Gastroesophageal sphincter (tissue), 4 donors: ENCODE data around the gene PRKACA. TPM values are rescaled to one million over a fixed set of nuclear protein-coding genes. Genes with fewer than 3 reads are reported as not detected.

ENCODE experiments used
- ATAC-seq: fragments of 150-250 bp; one replicate; pipeline ENCODE4 v1.9.1; 2016; ENCODE audit warnings: mild to moderate bottlenecking, moderate library complexity
- H3K27ac ChIP-seq, 4 donors: fragments of 200-600 bp; sonication (generic) in 3 of 4; 1 replicate in 3 of 4; 2 replicates in 1 of 4; pipeline ENCODE4 v1.5.1; 2016 to 2019
- H3K27me3 ChIP-seq: fragments of 200-600 bp; sonication (generic); one replicate; pipeline ENCODE4 v1.5.1; 2019
- H3K36me3 ChIP-seq, 2 donors: fragments of 200-600 bp; sonication (generic); one replicate each; pipeline ENCODE4 v1.5.1; 2019; ENCODE audit warnings: control low read depth in 1 of 2
- H3K4me1 ChIP-seq, 3 donors: fragments of 200-600 bp; sonication (generic); 1 replicate in 2 of 3; 2 replicates in 1 of 3; pipeline ENCODE4 v1.5.1; 2016 to 2019; ENCODE audit warnings: control low read depth in 2 of 3
- H3K4me3 ChIP-seq, 2 donors: fragments of 200-600 bp; sonication (generic); one replicate each; pipeline ENCODE4 v1.5.1; 2019; ENCODE audit warnings: mild to moderate bottlenecking in 1 of 2, moderate library complexity in 1 of 2
- H3K9me3 ChIP-seq, 3 donors: fragments of 200-600 bp; sonication (generic); one replicate each; pipeline ENCODE4 v1.5.1; 2017 to 2019; ENCODE audit warnings: control low read depth in 2 of 3
- EP300 ChIP-seq: sonication (generic); formaldehyde crosslinking; IDR thresholded peaks from one replicate; pipeline ENCODE4 v1.6.1; 2017; ENCODE audit warnings: antibody characterized with exemption, mild to moderate bottlenecking
- POLR2A ChIP-seq, 2 donors: fragments of 450-650 bp; IDR thresholded peaks; one replicate each; pipeline ENCODE4 v1.6.1; 2017; ENCODE audit warnings: antibody characterized with exemption in 2 of 2, mild to moderate bottlenecking in 2 of 2, moderate library complexity in 1 of 2
- POLR2AphosphoS5 ChIP-seq: sonication (generic); formaldehyde crosslinking; IDR thresholded peaks from one replicate; pipeline ENCODE4 v1.6.1; 2017; ENCODE audit warnings: antibody characterized with exemption
- WGBS, 2 donors: methylation state at CpG; one replicate each; pipeline ENCODE4 v1.1.5; 2018; ENCODE audit warnings: low coverage in 1 of 2; 5-methylcytosine and 5-hydroxymethylcytosine counted together
- total RNA-seq, 4 donors: library from RNA; depleted of rRNA; stranded (reverse); fragments of >200 nt; gene quantifications; one replicate each; pipeline ENCODE4 v1.1.0, GENCODE V29; 2016
- TF ChIP-seq, protein P1 (sequence below), 4 experiments: fragments of 200-600 bp in 2 of 4; fragments of 450-650 bp in 2 of 4; sonication (generic) in 1 of 4; IDR thresholded peaks; one replicate each; pipeline ENCODE4 v1.5.1; 2017 to 2019; ENCODE audit warnings: antibody characterized with exemption in 4 of 4, mild to moderate bottlenecking in 2 of 4, moderate library complexity in 2 of 4

PRKACA gene
- total RNA-seq, 4 donors from 2014 or later, result 62.3 to 138 (median 76.6) TPM

GRCh38 chr19:14162871-14163297, 45.3 kb upstream of the PRKACA start:
- TF ChIP-seq EP300, result no peak
- no peak for TF ChIP-seq POLR2A (IDR thresholded peaks at IDR 0.05)
- TF ChIP-seq, protein P1, sequence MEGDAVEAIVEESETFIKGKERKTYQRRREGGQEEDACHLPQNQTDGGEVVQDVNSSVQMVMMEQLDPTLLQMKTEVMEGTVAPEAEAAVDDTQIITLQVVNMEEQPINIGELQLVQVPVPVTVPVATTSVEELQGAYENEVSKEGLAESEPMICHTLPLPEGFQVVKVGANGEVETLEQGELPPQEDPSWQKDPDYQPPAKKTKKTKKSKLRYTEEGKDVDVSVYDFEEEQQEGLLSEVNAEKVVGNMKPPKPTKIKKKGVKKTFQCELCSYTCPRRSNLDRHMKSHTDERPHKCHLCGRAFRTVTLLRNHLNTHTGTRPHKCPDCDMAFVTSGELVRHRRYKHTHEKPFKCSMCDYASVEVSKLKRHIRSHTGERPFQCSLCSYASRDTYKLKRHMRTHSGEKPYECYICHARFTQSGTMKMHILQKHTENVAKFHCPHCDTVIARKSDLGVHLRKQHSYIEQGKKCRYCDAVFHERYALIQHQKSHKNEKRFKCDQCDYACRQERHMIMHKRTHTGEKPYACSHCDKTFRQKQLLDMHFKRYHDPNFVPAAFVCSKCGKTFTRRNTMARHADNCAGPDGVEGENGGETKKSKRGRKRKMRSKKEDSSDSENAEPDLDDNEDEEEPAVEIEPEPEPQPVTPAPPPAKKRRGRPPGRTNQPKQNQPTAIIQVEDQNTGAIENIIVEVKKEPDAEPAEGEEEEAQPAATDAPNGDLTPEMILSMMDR (IDR thresholded peaks at IDR 0.05), result no peak
- TF ChIP-seq POLR2AphosphoS5, result no peak
- Histone ChIP-seq H3K27ac (no peak overlapping the region), H3K27me3 (no peaks in the 10 kb centered on the region), H3K4me1 (peaks cover 0 to 21% (median 14%) of the 10 kb centered on the region in 3 donors), H3K9me3 (no peaks in the 10 kb centered on the region), H3K36me3 (peaks cover 0 to 55% of the 10 kb centered on the region in 2 donors), H3K4me3 (no peak overlapping the region)
- ATAC-seq, result no peak
- 79 to 96% methylated on average over 3 to 24 of the region's 38 CpGs for WGBS, 2 donors

GRCh38 chr19:14161305-14161704, 43.7 kb upstream of the PRKACA start:
- H3K27ac ChIP-seq, result no peak overlapping the region
- no peak overlapping the region for H3K4me3 ChIP-seq
- peaks cover 0 to 6% (median 0%) of the 10 kb centered on the region in 3 donors for H3K4me1 ChIP-seq
- WGBS, 2 donors, result no CpG with 5 or more reads among the region's 19 CpGs
- no peaks in the 10 kb centered on the region for H3K27me3 ChIP-seq
- H3K9me3 ChIP-seq, result no peaks in the 10 kb centered on the region
- no peak for TF ChIP-seq POLR2A (IDR thresholded peaks at IDR 0.05)
- TF ChIP-seq, protein P1 (IDR thresholded peaks at IDR 0.05), result no peak
- no peak for TF ChIP-seq EP300
- no peak for TF ChIP-seq POLR2AphosphoS5
- peaks cover 0 to 71% of the 10 kb centered on the region in 2 donors for H3K36me3 ChIP-seq
- no peak for ATAC-seq

GRCh38 chr19:14160017-14160703, 42.6 kb upstream of the PRKACA start:
- Histone ChIP-seq H3K36me3 (peaks cover 0 to 82% of the 10 kb centered on the region in 2 donors), H3K4me3 (no peak overlapping the region), H3K27me3 (no peaks in the 10 kb centered on the region), H3K27ac (no peak overlapping the region), H3K9me3 (no peaks in the 10 kb centered on the region), H3K4me1 (no peaks in the 10 kb centered on the region)
- ATAC-seq, result no peak
- WGBS, 2 donors, result 50 to 81% methylated on average over 1 to 12 of the region's 25 CpGs
- TF ChIP-seq POLR2A (IDR thresholded peaks at IDR 0.05), result no peak
- no peak for TF ChIP-seq POLR2AphosphoS5
- TF ChIP-seq, protein P1 (IDR thresholded peaks at IDR 0.05), result no peak
- TF ChIP-seq EP300, result no peak

DNA sequence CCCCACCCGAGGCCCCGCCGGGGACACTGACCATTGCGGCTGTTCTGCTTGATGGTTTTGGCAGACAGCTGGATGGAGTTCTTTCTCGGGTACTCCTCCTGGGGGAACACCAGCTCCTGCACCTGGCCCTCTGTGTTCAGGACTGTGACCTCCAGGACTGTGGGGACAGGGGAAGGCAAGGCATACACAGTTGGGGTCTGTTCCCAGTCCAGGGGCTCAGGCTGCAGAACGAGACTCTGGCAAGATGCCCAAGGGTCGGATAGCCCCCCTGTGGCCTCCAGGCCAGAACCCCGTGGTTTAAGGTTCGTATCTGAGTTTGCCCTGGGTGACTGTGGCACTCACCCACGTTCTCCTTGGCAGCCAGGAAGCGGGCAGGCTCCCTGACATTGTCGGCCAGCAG, 41.5 kb upstream of the PRKACA start:
- TF ChIP-seq POLR2AphosphoS5 (no peak), EP300 (no peak), POLR2A (IDR thresholded peaks at IDR 0.05) (no peak)
- TF ChIP-seq, protein P1 (IDR thresholded peaks at IDR 0.05), result no peak
- Histone ChIP-seq H3K36me3 (peaks cover 0 to 93% of the 10 kb centered on the region in 2 donors), H3K4me1 (no peaks in the 10 kb centered on the region), H3K27me3 (no peaks in the 10 kb centered on the region), H3K4me3 (no peak overlapping the region), H3K9me3 (no peaks in the 10 kb centered on the region), H3K27ac (no peak overlapping the region)
- no CpG with 5 or more reads among the region's 12 CpGs for WGBS, 2 donors
- no peak for ATAC-seq
